ENCODE measurements around the gene ADAMTSL4.

ADAMTSL4 gene

GRCh38 chr1:150554086-150554452, 4.9 kb downstream of the ADAMTSL4 start:
- Histone ChIP-seq H3K27me3 (ENCODE audit: insufficient read depth, low read depth, severe bottlenecking) (no peaks in the 10 kb centered on the region), H3K9me3 (ENCODE audit: severe bottlenecking) (no peaks in the 10 kb centered on the region), H3K4me3 (ENCODE audit: low read depth, low read length) (no peak overlapping the region), H3K36me3 (no peaks in the 10 kb centered on the region), H3K27ac (no peak overlapping the region)
- no peak for DNase-seq
- TF ChIP-seq, protein P1, sequence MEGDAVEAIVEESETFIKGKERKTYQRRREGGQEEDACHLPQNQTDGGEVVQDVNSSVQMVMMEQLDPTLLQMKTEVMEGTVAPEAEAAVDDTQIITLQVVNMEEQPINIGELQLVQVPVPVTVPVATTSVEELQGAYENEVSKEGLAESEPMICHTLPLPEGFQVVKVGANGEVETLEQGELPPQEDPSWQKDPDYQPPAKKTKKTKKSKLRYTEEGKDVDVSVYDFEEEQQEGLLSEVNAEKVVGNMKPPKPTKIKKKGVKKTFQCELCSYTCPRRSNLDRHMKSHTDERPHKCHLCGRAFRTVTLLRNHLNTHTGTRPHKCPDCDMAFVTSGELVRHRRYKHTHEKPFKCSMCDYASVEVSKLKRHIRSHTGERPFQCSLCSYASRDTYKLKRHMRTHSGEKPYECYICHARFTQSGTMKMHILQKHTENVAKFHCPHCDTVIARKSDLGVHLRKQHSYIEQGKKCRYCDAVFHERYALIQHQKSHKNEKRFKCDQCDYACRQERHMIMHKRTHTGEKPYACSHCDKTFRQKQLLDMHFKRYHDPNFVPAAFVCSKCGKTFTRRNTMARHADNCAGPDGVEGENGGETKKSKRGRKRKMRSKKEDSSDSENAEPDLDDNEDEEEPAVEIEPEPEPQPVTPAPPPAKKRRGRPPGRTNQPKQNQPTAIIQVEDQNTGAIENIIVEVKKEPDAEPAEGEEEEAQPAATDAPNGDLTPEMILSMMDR (IDR thresholded peaks at IDR 0.05; ENCODE audit: low read depth, low read length): no peak

DNA sequence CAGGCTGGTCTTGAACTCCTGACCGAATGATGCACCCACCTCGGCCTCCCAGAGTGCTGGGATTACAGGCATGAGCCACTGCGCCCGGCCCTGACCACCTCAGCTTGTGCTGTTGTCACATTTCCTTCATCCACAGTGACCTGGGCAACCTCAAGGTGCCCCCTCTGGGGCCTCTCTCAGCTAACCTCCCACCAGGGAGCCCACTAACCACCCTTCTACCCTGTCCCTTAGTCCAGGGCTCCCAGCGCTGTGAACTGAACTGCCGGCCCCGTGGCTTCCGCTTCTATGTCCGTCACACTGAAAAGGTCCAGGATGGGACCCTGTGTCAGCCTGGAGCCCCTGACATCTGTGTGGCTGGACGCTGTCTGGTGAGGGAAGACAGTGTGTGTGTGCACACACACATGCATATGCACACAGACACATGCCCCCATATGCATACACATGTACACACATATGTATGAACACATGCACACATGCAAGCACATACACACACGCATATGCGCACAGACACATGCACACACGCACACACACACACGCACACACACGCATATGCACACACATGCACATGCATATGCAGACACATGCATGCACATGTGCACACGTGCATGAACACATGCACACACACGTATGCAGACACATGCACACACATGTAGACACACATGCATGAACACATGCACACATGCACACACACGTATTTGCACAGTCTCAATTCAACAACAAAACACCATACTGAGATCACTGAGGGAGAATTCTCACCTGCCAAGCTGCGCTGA, 6.2 kb downstream of the ADAMTSL4 start:
- TF ChIP-seq, protein P1 (IDR thresholded peaks at IDR 0.05; ENCODE audit: low read depth, low read length): no peak

GRCh38 chr1:150555971-150556865, 7.0 kb downstream of the ADAMTSL4 start:
- no peaks in the 10 kb centered on the region for H3K9me3 ChIP-seq (ENCODE audit: severe bottlenecking)
- no peak overlapping the region for H3K4me3 ChIP-seq (ENCODE audit: low read depth, low read length)
- TF ChIP-seq, protein P1 (IDR thresholded peaks at IDR 0.05; ENCODE audit: low read depth, low read length): no peak
- no peaks in the 10 kb centered on the region for H3K36me3 ChIP-seq
- no peak for DNase-seq
- H3K27ac ChIP-seq: no peak overlapping the region
- H3K27me3 ChIP-seq (ENCODE audit: insufficient read depth, low read depth, severe bottlenecking): no peaks in the 10 kb centered on the region

More for the DNA sequence above, 6.2 kb downstream of the ADAMTSL4 start:
- H3K27me3 ChIP-seq (ENCODE audit: insufficient read depth, low read depth, severe bottlenecking): no peaks in the 10 kb centered on the region
- no peak overlapping the region for H3K4me3 ChIP-seq (ENCODE audit: low read depth, low read length)
- H3K27ac ChIP-seq: no peak overlapping the region
- DNase-seq: no peak
- H3K36me3 ChIP-seq: no peaks in the 10 kb centered on the region
- H3K9me3 ChIP-seq (ENCODE audit: severe bottlenecking): no peaks in the 10 kb centered on the region

GRCh38 chr1:150557065-150557600, 7.9 kb downstream of the ADAMTSL4 start:
- no peak for DNase-seq
- TF ChIP-seq, protein P1 (IDR thresholded peaks at IDR 0.05; ENCODE audit: low read depth, low read length): no peak
- Histone ChIP-seq H3K4me3 (ENCODE audit: low read depth, low read length) (no peak overlapping the region), H3K36me3 (no peaks in the 10 kb centered on the region), H3K27ac (no peak overlapping the region), H3K27me3 (ENCODE audit: insufficient read depth, low read depth, severe bottlenecking) (no peaks in the 10 kb centered on the region), H3K9me3 (ENCODE audit: severe bottlenecking) (no peaks in the 10 kb centered on the region)

- Histone ChIP-seq H3K36me3 (no peaks in the 10 kb centered on the region), H3K4me3 (ENCODE audit: low read depth, low read length) (no peak overlapping the region), H3K9me3 (ENCODE audit: severe bottlenecking) (no peaks in the 10 kb centered on the region), H3K27ac (no peak overlapping the region), H3K27me3 (ENCODE audit: insufficient read depth, low read depth, severe bottlenecking) (no peaks in the 10 kb centered on the region)
- no peak for DNase-seq
- TF ChIP-seq, protein P1 (IDR thresholded peaks at IDR 0.05; ENCODE audit: low read depth, low read length): no peak
Observed at GRCh38 chr1:150557813-150558212, 8.6 kb downstream of the ADAMTSL4 start.
